ENCODE data around the gene HPN.
"Not testable (repeated sequence)": the region's sequence is repeated elsewhere in the genome, so short reads cannot be mapped to it uniquely, and the experiment has no call there.

The HPN gene

DNA sequence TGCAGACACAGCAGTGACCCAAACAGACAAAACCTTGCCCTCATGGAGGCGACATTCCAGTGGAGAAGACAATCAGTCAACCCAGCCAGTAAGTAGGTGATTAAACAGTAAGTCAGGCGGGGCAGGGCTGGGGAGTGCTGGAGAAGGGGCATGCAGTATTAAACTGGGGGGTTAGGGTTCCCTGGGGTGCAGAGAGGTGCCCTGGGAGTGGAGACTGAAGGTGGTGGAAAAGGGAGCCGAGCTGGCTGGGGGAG lies 42.9 kb downstream of the HPN start:
- no peak for DNase-seq (ENCODE audit: low read depth)

DNA sequence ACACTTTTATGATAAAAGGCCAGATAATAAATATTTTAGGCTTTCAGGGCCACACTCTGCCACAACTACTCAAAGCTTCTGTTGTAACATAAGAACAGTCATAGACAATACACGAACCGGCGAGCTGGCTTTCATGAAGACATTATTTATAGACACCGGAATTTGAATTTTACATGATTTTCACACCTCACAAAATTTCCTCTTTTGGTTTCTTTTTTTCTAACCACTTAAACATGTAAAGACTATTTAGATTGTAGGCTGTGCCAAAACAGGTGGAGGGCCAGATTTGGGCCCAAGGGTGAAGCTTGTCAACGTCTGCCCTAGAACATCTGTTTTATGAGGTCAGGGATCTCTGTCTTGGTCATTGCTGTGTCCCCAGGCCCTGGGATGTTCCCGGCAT lies 44.4 kb downstream of the HPN start:
- DNase-seq (ENCODE audit: low read depth): no peak

GRCh38 chr19:35086455-35086854 lies 44.9 kb downstream of the HPN start:
- no peak for DNase-seq (ENCODE audit: low read depth)

DNA sequence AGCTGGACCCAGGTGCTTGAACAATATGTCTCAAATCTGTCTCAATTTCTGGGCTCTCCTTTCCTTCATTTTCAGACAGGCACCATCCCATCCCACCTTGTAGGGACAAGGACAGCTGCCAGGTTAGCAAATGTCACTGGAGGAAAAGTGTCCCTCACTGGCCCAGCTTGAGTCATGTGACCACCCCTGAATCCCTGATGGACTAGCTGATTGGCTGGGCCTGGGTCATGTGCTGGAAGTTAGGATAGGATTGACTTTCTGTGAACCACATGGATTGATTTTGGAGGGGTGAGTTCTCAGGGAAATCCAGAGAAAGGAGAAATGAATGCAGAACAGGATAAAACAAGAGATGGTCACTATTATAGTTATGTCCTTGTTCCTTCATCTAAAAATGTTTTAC lies 45.9 kb downstream of the HPN start:
- no peak for DNase-seq (ENCODE audit: low read depth)

GRCh38 chr19:35088131-35088913 lies 46.8 kb downstream of the HPN start:
- peak; percentile 48 for DNase-seq (ENCODE audit: low read depth)

DNA sequence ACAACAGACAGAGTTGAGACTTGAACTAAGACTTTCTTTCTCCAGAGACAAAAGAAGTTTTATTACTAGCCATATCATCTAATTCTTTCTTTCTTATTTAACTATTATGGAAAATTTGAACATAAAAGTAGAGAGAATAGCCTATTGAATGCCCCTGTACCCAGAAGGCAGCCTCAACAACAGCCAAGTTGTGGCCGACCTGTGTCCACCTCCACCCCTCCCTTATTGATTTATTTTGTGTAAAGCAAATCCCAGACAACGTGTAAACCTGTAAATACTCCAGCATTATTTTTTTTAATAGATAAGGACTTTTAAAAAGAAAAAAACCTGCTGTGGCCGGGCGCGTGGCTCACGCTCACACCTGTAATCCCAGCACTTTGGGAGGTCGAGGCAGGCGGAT lies 48.0 kb downstream of the HPN start:
- no peak for DNase-seq (ENCODE audit: low read depth)

- no peak for DNase-seq (ENCODE audit: low read depth)
Measured at GRCh38 chr19:35090160-35090505, 48.6 kb downstream of the HPN start.

GRCh38 chr19:35090506-35091214 lies 49.1 kb downstream of the HPN start:
- no peak for DNase-seq (ENCODE audit: low read depth)

DNA sequence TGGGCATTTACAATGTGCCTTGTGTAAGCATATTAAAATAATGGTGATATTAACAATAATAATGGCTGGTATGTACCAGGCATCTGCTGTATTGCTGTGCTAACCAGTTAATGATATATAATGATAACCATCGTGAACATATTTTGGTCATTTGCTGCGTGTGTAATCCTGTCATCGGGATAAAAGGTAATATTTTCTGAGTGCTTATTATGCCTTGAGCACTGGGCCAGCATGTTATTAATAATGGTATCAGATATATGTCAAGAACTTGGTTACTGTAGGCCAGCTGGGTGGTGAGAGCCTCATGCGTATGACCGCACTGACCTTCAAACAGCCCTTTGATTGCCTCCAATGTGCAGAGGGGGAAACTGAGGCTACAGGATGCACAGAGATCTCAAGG lies 51.9 kb downstream of the HPN start:
- no peak for DNase-seq (ENCODE audit: low read depth)

- no peak for DNase-seq (ENCODE audit: low read depth)
Measured at GRCh38 chr19:35093941-35094647, 52.6 kb downstream of the HPN start.

- DNase-seq (ENCODE audit: low read depth): no peak
Measured at GRCh38 chr19:35094656-35095055, 53.1 kb downstream of the HPN start.

DNA sequence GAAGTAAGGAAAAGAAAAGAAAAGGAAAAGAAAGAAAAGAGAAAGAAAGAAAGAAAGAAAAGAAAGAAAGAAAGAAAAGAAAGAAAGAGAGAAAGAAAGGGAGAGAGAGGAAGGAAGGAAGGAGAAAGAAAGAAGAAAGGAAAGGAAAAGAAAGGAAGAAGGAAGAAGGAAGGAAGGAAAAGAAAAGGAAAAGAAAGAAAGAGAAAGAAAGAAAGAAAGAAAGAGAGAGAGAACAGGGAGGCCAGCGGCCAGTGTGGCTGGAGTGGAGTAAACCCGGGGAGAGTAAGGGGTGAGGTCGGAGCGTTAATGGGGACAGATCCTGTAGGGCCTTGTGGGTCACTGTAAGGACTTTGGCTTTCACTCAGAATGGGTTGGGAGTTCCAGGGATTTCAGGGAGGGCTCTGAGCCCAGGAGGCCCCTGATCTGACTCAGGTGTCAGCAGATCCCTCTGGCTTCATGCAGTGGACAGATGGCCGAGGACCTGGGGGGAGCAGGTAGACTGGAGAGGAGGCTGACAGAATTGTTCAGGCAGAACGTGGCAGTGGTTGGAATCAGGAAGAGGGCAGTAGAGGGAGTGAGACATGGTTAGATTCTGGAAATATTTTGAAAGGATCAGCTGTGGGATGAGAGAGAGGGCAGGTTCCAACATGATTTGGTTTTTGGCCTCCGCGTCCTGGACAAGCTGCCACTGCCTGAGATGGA lies 54.3 kb downstream of the HPN start:
- no peak for DNase-seq (ENCODE audit: low read depth)

- DNase-seq (ENCODE audit: low read depth): no peak
Measured at GRCh38 chr19:35098413-35099049, 57.0 kb downstream of the HPN start.

- no peak for DNase-seq (ENCODE audit: low read depth)
Measured at GRCh38 chr19:35099155-35099896, 57.8 kb downstream of the HPN start.

- DNase-seq (ENCODE audit: low read depth): no peak
Measured at GRCh38 chr19:35099897-35100275, 58.4 kb downstream of the HPN start.

- DNase-seq (ENCODE audit: low read depth): no peak
Measured at GRCh38 chr19:35100588-35101533, 59.3 kb downstream of the HPN start.

DNA sequence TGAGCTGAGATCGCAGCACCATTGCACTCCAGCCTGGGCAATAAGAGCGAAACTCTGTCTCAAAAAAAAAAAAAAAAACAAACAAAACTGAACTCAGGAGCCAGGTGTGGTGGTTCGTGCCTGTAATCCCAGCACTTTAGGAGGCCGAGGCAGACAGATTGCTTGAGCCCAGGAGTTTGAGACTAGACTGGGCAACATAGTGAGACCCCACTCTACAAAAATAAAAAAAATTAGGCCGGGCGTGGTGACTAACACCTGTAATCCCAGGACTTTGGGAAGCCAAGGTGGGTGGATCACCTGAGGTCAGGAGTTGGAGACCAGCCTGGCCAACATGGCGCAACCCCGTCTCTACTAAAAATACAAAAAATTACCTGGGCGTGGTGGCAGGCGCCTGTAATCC lies 60.4 kb downstream of the HPN start:
- not testable (repeated sequence) for DNase-seq (ENCODE audit: low read depth)

DNA sequence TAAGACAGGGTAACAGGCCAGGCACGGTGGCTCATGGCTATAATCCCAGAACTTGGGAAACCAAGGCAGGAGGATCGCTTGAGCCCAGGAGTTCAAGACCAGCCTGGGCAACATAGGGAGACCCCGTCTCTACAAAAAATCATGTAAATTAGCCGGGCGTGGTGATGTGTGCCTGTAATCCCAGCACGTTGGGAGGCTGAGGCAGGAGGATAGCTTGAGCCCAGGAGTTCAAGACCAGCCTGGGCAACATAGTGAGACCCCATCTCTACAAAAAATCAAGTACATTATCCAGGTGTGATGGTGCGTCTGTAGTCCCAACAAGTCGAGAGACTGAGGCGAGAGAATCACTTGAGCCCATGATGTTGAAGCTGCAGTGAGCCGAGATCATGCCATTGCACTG lies 62.1 kb downstream of the HPN start:
- not testable (repeated sequence) for DNase-seq (ENCODE audit: low read depth)

DNA sequence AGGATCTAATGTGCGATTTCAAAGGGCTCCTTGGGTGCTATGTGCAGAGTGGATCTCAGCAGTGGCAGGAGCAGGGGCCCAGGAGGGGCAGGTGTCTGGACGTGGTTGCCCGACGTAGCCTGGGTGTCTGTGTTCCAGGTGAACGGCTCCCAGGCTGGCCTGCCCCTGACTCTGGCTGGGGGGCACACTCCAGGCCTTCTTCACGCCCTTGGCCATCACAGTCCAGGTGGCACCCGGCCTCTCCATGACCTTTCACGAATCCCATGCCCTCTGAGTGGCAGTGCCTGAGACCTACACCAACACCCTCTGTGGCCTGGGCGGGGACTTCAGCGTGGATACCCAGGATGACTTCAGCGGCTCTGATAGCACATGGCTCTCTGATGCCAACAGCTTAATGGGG lies 62.8 kb downstream of the HPN start:
- DNase-seq (ENCODE audit: low read depth): no peak

DNA sequence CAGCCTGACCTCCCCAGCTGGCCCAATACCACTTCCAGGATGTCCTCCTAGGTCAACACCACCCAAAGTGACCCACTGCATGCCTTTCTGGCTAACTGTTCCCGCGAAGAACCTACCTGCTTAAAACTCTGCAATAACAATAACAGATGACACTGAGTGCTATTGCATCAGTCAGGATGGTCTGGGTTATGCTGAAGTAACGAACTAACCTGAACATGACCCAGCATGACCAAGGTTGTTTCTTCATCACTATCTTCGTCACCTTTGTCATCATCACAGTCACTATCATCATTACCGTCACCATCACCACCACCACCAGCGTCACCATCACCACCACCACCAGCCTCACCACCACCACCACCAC lies 63.5 kb downstream of the HPN start:
- DNase-seq (ENCODE audit: low read depth): no peak
